ENCODE data around the gene ARHGAP45. TPM values are rescaled to one million over a fixed set of nuclear protein-coding genes. Genes with fewer than 3 reads are reported as not detected.

The ARHGAP45 gene
- total and polyA plus RNA-seq, 9 of the 15 experiments (the other 6 are each of a cell fraction or from before 2014, with no cell fraction given) = 0.08 to 22.1 (median 4.2) TPM

DNA sequence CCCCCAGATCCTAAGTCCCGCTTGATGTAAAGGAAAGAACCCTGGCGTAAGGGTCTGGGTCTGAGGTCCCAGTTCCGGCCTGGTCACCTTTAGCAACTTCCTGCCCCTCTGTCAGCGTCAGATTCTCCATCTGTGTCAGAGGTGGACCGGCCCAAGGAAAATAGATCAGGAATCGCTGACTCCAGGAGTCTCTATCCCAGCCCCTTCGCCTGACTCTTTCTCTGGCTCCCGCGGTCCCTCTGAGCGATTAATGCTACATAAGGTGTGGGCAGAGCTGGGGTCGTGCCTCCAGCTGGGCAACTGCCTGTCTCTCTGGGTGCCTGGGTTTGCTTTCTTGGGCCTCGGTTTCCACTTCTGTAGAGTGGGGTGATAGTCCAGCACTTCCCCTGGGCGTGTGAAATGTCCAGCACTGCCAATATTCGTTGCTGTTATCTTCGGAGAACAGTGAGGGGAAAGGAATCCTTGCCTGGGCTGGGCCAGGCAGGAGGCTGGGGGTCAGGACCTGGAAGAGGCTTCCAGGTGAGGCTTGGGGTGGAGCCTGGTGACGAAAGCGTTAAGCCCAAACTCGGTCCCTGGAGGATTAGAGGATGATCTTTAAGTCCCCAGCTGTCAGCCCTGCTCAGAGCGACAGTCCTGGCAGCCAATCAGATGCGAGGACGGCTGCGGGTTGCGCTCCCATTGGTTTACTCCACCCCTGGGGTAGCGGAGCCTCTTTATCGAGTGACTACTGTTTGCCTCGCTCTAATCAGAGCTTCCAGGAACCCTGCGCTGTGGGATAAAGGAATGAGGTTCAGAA, 26.3 kb upstream of the ARHGAP45 start (continued):
- TF ChIP-seq BRCA1 (IDR thresholded peaks at IDR 0.05) = no peak
- TF ChIP-seq BRCA1 (CRISPR knock-in tag; IDR thresholded peaks at IDR 0.05) = 0 out of 2 replicates have a peak, but pooled peaks have one; percentile 57
- TF ChIP-seq, protein P1, sequence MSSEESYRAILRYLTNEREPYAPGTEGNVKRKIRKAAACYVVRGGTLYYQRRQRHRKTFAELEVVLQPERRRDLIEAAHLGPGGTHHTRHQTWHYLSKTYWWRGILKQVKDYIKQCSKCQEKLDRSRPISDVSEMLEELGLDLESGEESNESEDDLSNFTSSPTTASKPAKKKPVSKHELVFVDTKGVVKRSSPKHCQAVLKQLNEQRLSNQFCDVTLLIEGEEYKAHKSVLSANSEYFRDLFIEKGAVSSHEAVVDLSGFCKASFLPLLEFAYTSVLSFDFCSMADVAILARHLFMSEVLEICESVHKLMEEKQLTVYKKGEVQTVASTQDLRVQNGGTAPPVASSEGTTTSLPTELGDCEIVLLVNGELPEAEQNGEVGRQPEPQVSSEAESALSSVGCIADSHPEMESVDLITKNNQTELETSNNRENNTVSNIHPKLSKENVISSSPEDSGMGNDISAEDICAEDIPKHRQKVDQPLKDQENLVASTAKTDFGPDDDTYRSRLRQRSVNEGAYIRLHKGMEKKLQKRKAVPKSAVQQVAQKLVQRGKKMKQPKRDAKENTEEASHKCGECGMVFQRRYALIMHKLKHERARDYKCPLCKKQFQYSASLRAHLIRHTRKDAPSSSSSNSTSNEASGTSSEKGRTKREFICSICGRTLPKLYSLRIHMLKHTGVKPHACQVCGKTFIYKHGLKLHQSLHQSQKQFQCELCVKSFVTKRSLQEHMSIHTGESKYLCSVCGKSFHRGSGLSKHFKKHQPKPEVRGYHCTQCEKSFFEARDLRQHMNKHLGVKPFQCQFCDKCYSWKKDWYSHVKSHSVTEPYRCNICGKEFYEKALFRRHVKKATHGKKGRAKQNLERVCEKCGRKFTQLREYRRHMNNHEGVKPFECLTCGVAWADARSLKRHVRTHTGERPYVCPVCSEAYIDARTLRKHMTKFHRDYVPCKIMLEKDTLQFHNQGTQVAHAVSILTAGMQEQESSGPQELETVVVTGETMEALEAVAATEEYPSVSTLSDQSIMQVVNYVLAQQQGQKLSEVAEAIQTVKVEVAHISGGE (CRISPR knock-in tag; IDR thresholded peaks at IDR 0.05) = no peak
- peak; percentile 11; the same call in 1 of the 2 replicates for TF ChIP-seq NR2C1 (IDR thresholded peaks at IDR 0.05)
- TF ChIP-seq NR2C1 (tag; IDR thresholded peaks at IDR 0.05) = no peak
- peak; percentile 36 for TF ChIP-seq CHD1 (IDR thresholded peaks at IDR 0.05; ENCODE audit: low read length)
- TF ChIP-seq SPI1 (IDR thresholded peaks at IDR 0.05; ENCODE audit: borderline replicate concordance, low read depth, low read length) = peak; percentile 74; the same call in 1 of the 2 replicates
- peak; percentile 62 for TF ChIP-seq NFIC (IDR thresholded peaks at IDR 0.05)
- peak; percentile 55 for TF ChIP-seq SOX6 (IDR thresholded peaks at IDR 0.05)
- peak; percentile 96 for TF ChIP-seq NEUROD1 (IDR thresholded peaks at IDR 0.05; ENCODE audit: borderline replicate concordance, low read depth, low read length, partially characterized antibody)
- peak; percentile 23; the same call in 1 of the 2 replicates for TF ChIP-seq PML (IDR thresholded peaks at IDR 0.05; ENCODE audit: low read length)
- TF ChIP-seq HNRNPK (IDR thresholded peaks at IDR 0.05; ENCODE audit: low read depth, low read length, poor library complexity, severe bottlenecking) = no peak
- peak; percentile 51; the same call in 1 of the 2 replicates for TF ChIP-seq JUN (IDR thresholded peaks at IDR 0.05; ENCODE audit: borderline replicate concordance, low read depth, low read length)
- no peak for TF ChIP-seq JUN (CRISPR knock-in tag; IDR thresholded peaks at IDR 0.05; ENCODE audit: borderline replicate concordance)
- peak; percentile 93 for TF ChIP-seq RBM25 (IDR thresholded peaks at IDR 0.05; ENCODE audit: low read depth, low read length, severe bottlenecking)
- TF ChIP-seq ZNF232 (CRISPR knock-in tag; IDR thresholded peaks at IDR 0.05) = no peak
- TF ChIP-seq TRIM28 (IDR thresholded peaks at IDR 0.05) = 0 out of 2 replicates have a peak, but pooled peaks have one; percentile 26
- TF ChIP-seq TAL1 (IDR thresholded peaks at IDR 0.05) = peak; percentile 71
- no peak for TF ChIP-seq FOXA3 (CRISPR knock-in tag; conservative IDR thresholded peaks at IDR 0.05 in 1 of 2, IDR thresholded peaks at IDR 0.05 in 1 of 2)
- TF ChIP-seq ZNF217 (CRISPR knock-in tag; IDR thresholded peaks at IDR 0.05) = no peak
- TF ChIP-seq, protein P2, sequence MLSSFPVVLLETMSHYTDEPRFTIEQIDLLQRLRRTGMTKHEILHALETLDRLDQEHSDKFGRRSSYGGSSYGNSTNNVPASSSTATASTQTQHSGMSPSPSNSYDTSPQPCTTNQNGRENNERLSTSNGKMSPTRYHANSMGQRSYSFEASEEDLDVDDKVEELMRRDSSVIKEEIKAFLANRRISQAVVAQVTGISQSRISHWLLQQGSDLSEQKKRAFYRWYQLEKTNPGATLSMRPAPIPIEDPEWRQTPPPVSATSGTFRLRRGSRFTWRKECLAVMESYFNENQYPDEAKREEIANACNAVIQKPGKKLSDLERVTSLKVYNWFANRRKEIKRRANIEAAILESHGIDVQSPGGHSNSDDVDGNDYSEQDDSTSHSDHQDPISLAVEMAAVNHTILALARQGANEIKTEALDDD (IDR thresholded peaks at IDR 0.05) = peak; percentile 61; the same call in 1 of the 2 replicates
- TF ChIP-seq ZNF24 (IDR thresholded peaks at IDR 0.05) = peak; percentile 48; the same call in 1 of the 2 replicates
- TF ChIP-seq TCF7L2 (IDR thresholded peaks at IDR 0.05; ENCODE audit: low read depth, low read length) = no peak
- TF ChIP-seq ESRRA (IDR thresholded peaks at IDR 0.05; ENCODE audit: borderline replicate concordance, low read depth) = peak; percentile 54; the same call in 1 of the 2 replicates
- peak; percentile 98 for TF ChIP-seq MBD2 (IDR thresholded peaks at IDR 0.05; ENCODE audit: borderline replicate concordance, low read depth)
- TF ChIP-seq ARID1B (IDR thresholded peaks at IDR 0.05) = peak; percentile 80
- TF ChIP-seq LEF1 (IDR thresholded peaks at IDR 0.05) = peak; percentile 50; the same call in 1 of the 2 replicates
